Stimulated activated CD8-positive, alpha-beta memory T cell treated with anti-CD3 and anti-CD28 coated beads, Interleukin-15, amount 100 ng/mL, for 1 hour (primary cell): ENCODE results near the gene KCNA1.

Source experiments
- DNase-seq: peaks from one replicate; pipeline ENCODE4 v3.0.0-alpha.2; 2020; ENCODE audit warnings: low read depth

Gene KCNA1

DNA sequence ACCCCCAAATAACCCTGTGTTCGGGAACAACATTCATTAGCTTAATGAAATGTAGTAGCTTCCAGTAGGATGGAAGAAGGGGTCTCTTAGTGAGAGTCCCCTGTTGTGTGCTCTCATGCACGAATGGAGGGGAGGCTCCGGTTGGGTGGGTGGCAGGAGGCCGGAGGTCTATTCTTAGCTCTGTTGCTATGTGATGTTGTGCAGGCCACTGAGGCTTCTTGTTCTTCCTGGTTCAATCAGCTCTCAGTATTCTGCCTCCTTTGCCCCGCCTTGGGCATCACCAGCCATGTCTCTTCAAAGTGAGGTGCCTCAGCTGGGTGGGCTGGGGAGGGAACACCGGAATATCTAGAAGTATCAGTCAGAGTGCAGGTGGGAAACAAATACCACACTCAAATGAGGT lies 50.8 kb downstream of the KCNA1 start:
- DNase-seq: no peak

DNA sequence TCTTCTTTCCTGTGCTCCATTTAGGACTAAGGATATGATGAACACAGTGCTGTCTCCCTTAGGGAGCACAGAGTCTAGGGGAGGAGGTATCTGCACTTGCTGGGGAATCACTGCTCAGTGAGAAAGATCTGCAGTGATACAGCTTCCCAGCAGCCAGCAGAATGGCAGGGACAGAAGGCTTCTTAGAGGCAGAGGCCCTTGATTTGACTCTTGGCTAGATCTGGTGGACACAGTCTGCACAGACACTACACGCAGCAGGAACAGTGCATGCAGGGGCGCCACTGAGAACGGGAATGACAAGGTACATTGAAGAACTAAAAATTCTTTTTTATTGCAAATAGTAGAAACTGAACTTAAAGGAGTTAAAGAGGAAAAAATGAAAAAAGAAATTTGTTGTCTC lies 51.6 kb downstream of the KCNA1 start:
- no peak for DNase-seq

DNA sequence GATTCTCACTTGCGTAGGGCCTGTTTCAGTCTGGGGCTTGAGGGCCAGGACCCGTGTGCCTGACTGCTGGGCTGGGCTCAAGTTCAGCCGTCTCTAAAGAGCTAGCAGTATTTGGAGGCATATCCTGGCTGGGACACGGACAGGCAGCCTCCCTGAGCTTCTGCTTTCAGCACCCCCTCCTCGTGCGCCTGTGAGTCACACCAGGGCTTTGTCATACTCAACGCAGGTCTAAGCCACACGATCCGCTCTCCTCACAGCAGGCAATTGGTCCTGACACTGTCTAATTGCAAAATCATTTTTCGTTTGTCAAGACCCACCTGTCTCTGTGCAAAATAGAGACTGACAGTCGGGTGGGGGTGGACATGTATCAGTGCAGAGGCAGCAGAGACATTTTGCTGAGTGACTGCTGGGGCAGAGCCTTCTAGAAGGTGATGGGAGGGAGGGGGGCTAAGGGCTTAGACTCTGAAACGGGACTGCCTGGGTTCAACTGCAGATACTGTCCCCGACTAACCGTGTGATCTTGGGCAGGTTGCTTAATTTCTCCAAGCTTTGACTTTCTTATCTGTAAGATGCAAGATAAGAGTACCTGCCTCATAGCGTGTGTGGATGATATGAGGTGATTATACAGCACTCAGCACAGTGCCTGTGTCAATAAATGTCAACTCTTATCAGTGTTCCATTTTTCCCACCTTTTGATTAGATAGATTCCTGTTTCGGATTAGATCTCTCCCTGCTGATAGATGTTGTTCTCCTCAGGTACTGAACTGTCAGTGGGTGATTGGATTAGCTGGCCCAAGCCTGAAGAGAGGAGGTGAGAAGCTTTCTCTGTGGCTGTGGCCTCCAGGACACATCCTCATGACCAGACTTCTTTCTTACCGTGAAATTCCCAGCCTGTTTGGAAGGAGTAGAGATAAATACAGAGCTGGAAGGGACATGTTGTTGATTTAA lies 53.1 kb downstream of the KCNA1 start:
- no peak for DNase-seq
